Measurements from ENCODE around the gene MAFG.

DNA sequence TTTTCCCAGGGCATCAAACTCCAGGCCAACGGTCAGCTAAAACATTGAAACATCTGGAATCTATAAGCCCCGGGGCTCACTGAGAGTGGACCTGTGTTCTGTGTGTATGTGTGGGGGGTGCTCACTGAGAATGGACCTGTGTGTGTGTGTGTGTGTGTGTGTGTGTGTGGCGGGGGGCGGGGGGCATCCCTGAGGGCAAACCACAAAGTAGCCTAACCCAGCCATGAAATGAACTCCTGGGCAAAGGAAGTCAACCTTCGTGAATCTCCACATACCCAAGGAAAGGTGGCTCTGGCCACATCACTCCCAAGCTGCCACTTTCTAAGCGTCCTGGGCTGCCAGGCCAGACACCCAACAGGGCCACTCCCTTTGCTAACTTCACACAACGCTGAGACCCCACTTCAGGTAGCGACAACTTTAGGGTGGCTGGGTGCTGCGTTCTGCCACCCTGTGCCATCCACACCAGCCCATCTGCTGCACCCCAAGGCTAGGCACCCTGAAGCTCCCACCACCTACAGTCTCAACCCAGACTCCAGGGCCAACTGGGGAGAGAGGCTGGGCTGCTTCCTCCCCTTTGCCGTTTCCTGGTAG lies 1.6 kb downstream of the MAFG start:
- no peak for TF ChIP-seq CTCF (IDR thresholded peaks at IDR 0.05; ENCODE audit: poor library complexity, severe bottlenecking)
- no peak for TF ChIP-seq EZH2 (IDR thresholded peaks at IDR 0.05; ENCODE audit: borderline replicate concordance, insufficient read depth, low read length, poor library complexity, severe bottlenecking)
- TF ChIP-seq SMC3 (conservative IDR thresholded peaks at IDR 0.05; ENCODE audit: poor library complexity): no peak
- TF ChIP-seq MXI1 (conservative IDR thresholded peaks at IDR 0.05; ENCODE audit: poor library complexity, severe bottlenecking): no peak
